GM12878 (cell line): ENCODE results near the gene MNT. TPM values are rescaled to one million over a fixed set of nuclear protein-coding genes. Genes with fewer than 3 reads are reported as not detected.
A peak's percentile ranks its signal among the peaks of the same experiment; 100 is the strongest.

Source experiments
- ASH2L ChIP-seq: fragments of 300-600, 200-600 bp; sonication (generic); IDR thresholded peaks from 2 replicates; pipeline ENCODE4 v1.6.1; 2017; ENCODE audit warnings: low read depth, mild to moderate bottlenecking, borderline replicate concordance
- BHLHE40 ChIP-seq, 2 experiments: fragments of 450-650 bp in 1 of 2; IDR thresholded peaks; 2 replicates each; pipeline ENCODE4 v1.6.1; 2011 to 2017; ENCODE audit warnings: low read depth in 2 of 2, borderline replicate concordance in 1 of 2, improper control_type of control experiment in 1 of 2, low read length in 1 of 2, mild to moderate bottlenecking in 1 of 2
- BMI1 ChIP-seq: fragments of 450-650 bp; IDR thresholded peaks from 2 replicates; pipeline ENCODE4 v1.6.1; 2016; ENCODE audit warnings: mild to moderate bottlenecking, moderate library complexity, borderline replicate concordance
- BRCA1 ChIP-seq: IDR thresholded peaks from 2 replicates; pipeline ENCODE4 v1.6.1; 2011; ENCODE audit warnings: low read depth, low read length, improper control_type of control experiment
- HCFC1 ChIP-seq: fragments of 150-350 bp; IDR thresholded peaks from 2 replicates; pipeline ENCODE4 v1.6.1; 2014; ENCODE audit warnings: low read length
- HDAC2 ChIP-seq: fragments of 200-600 bp; sonication (generic); IDR thresholded peaks from 2 replicates; pipeline ENCODE4 v1.6.1; 2017
- IKZF1 ChIP-seq: fragments of 450-650 bp; conservative IDR thresholded peaks from 2 replicates; pipeline ENCODE4 v1.6.1; 2017; ENCODE audit warnings: antibody characterized with exemption, mild to moderate bottlenecking
- RB1 ChIP-seq: fragments of 450-650 bp; formaldehyde crosslinking; IDR thresholded peaks from 2 replicates; pipeline ENCODE4 v1.6.1; 2017; ENCODE audit warnings: mild to moderate bottlenecking, borderline replicate concordance
- RELA ChIP-seq: fragments of 450-650 bp; IDR thresholded peaks from 2 replicates; pipeline ENCODE4 v1.8.0; 2014; ENCODE audit warnings: borderline replicate concordance; ENCODE audit not compliant: partially characterized antibody
- SRF ChIP-seq, 2 experiments: IDR thresholded peaks; 2 replicates each; pipeline ENCODE4 v1.6.1; 2011; ENCODE audit warnings: low read depth in 2 of 2, low read length in 2 of 2, mild to moderate bottlenecking in 1 of 2, moderate library complexity in 1 of 2
- SUPT20H ChIP-seq: IDR thresholded peaks from 2 replicates; pipeline ENCODE4 v1.6.1; 2011; ENCODE audit warnings: low read depth, mild to moderate bottlenecking, low read length, moderate library complexity, borderline replicate concordance; ENCODE audit not compliant: control insufficient read depth
- TARDBP ChIP-seq: IDR thresholded peaks from 2 replicates; pipeline ENCODE4 v1.6.1; 2016; ENCODE audit warnings: borderline replicate concordance
- TCF3 ChIP-seq: IDR thresholded peaks from 2 replicates; pipeline ENCODE4 v1.6.1; 2012; ENCODE audit warnings: low read depth, mild to moderate bottlenecking, low read length, borderline replicate concordance; ENCODE audit not compliant: insufficient read depth
- TCF7 ChIP-seq: IDR thresholded peaks from 2 replicates; pipeline ENCODE4 v1.6.1; 2014; ENCODE audit warnings: antibody characterized with exemption, borderline replicate concordance
- YY1 ChIP-seq: IDR thresholded peaks from 2 replicates; pipeline ENCODE4 v1.6.1; 2011; ENCODE audit warnings: low read depth, mild to moderate bottlenecking, low read length
- ZNF207 ChIP-seq: fragments of 450-650 bp; IDR thresholded peaks from 2 replicates; pipeline ENCODE4 v1.6.1; 2014; ENCODE audit warnings: antibody characterized with exemption, mild to moderate bottlenecking, borderline replicate concordance
- polyA plus RNA-seq, 11 experiments: library from polyadenylated mRNA; depleted of rRNA in 4 of 11; unstranded in 6 of 11; stranded (reverse) in 5 of 11; fragments of >200 nt; fragmentation: Nextera tagmentation in 4 of 11; fragmentation: Illumina TruSeq in 1 of 11; extraction: Ambion mirVana in 4 of 11; extraction: Trizol in 1 of 11; gene quantifications; 1 replicate in 1 of 11; 2 replicates in 10 of 11; pipeline versions ENCODE4 v1.2.1 to v1.2.3, GENCODE V29; 2011 to 2016; ENCODE audit warnings: inconsistent platforms in 2 of 11, missing spikeins in 2 of 11, low read depth in 1 of 11
- total RNA-seq, 4 experiments: library from RNA; depleted of rRNA in 3 of 4; stranded (reverse); fragments of >200 nt in 3 of 4; fragmentation: Illumina TruSeq in 1 of 4; extraction: Trizol in 1 of 4; gene quantifications; 2 replicates each; pipeline versions ENCODE4 v1.2.1 to v1.2.3, GENCODE V29; 2013 to 2021
- TF ChIP-seq, protein P1 (sequence below): IDR thresholded peaks from 2 replicates; pipeline ENCODE4 v1.6.1; 2012; ENCODE audit warnings: low read depth, low read length, improper control_type of control experiment
- TF ChIP-seq, protein P2 (sequence below): IDR thresholded peaks from 2 replicates; pipeline ENCODE4 v1.6.1; 2011; ENCODE audit warnings: borderline replicate concordance, low read depth, mild to moderate bottlenecking, moderate library complexity, mixed read lengths, low read length; ENCODE audit not compliant: insufficient read depth; ENCODE audit errors: extremely low read length
- TF ChIP-seq, protein P3 (sequence below): fragments of 150-350 bp; IDR thresholded peaks from 2 replicates; pipeline ENCODE4 v1.6.1; 2014; ENCODE audit warnings: mild to moderate bottlenecking, low read depth, low read length
- TF ChIP-seq, protein P4 (sequence below): fragments of 450-650 bp; IDR thresholded peaks from 2 replicates; pipeline ENCODE4 v1.6.1; 2018; ENCODE audit warnings: borderline replicate concordance, mild to moderate bottlenecking; ENCODE audit not compliant: partially characterized antibody
- TF ChIP-seq, protein P5 (sequence below): fragments of 450-650 bp; IDR thresholded peaks from 2 replicates; pipeline ENCODE4 v1.6.1; 2016; ENCODE audit warnings: mild to moderate bottlenecking
- TF ChIP-seq, protein P6 (sequence below): IDR thresholded peaks from 2 replicates; pipeline ENCODE4 v1.6.1; 2012; ENCODE audit warnings: low read depth, low read length, improper control_type of control experiment

MNT gene
- total and polyA plus RNA-seq, 10 of the 15 experiments (the other 5 are each of a cell fraction or from before 2014, with no cell fraction given), result 0.31 to 15.9 (median 3.8) TPM

DNA sequence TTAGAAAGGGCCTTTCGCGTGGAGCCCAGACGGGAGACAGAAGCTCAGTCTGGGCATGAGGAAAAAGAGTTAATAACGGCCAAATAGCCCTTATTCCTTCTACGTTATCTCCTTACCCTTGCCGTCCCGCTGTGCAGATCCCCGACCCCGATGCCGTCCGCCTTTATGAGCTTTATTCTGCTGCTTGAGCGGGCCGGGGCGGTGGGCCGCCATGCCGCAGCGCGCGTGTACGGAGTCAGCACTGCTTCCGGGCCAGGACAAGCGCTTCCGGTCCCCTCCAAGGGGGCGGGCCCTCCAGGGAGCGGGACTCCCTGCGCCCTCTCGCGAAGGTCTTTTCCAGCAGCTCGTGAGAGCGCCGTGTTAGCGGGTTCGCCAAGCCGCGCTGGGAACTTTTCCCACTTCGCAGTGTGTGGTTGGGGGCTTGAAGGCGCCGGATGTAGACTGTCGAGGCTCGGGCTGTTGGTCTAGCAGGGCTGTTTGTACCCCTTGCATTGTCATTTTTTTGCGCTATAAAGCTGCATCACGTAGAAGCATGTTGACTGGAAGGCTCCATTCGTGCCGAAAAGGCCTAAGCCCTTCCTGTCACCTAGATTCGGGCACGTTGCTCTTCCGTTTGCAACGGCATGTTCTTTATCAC lies 64.5 kb downstream of the MNT start, which contains the start of gene TSR1 (continued):
- TF ChIP-seq, protein P1, sequence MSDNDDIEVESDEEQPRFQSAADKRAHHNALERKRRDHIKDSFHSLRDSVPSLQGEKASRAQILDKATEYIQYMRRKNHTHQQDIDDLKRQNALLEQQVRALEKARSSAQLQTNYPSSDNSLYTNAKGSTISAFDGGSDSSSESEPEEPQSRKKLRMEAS, result peak; percentile 95
- TF ChIP-seq BHLHE40 (IDR thresholded peaks at IDR 0.05; ENCODE audit: borderline replicate concordance in 1 of 2, low read depth in 2 of 2, low read length in 1 of 2) (peak; percentile 80 to 85), IKZF1 (peak; percentile 81), TARDBP (0 out of 2 replicates have a peak, but pooled peaks have one; percentile 36), HDAC2 (peak; percentile 95), SRF (IDR thresholded peaks at IDR 0.05; ENCODE audit: low read depth in 2 of 2, low read length in 2 of 2) (0 out of 4 replicates have a peak, but pooled peaks of 1 of the 2 experiments have one; percentile 54), YY1 (peak; percentile 98), BRCA1 (peak; percentile 54), HCFC1 (peak; percentile 77), TCF3 (0 out of 2 replicates have a peak, but pooled peaks have one; percentile 40), RB1 (peak; percentile 95; the same call in 1 of the 2 replicates), TCF7 (no peak), ZNF207 (peak; percentile 78), BMI1 (no peak), RELA (peak; percentile 88), SUPT20H (no peak), ASH2L (peak; percentile 64; the same call in 1 of the 2 replicates)
- TF ChIP-seq, protein P2, sequence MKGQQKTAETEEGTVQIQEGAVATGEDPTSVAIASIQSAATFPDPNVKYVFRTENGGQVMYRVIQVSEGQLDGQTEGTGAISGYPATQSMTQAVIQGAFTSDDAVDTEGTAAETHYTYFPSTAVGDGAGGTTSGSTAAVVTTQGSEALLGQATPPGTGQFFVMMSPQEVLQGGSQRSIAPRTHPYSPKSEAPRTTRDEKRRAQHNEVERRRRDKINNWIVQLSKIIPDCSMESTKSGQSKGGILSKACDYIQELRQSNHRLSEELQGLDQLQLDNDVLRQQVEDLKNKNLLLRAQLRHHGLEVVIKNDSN, result no peak
- TF ChIP-seq, protein P3, sequence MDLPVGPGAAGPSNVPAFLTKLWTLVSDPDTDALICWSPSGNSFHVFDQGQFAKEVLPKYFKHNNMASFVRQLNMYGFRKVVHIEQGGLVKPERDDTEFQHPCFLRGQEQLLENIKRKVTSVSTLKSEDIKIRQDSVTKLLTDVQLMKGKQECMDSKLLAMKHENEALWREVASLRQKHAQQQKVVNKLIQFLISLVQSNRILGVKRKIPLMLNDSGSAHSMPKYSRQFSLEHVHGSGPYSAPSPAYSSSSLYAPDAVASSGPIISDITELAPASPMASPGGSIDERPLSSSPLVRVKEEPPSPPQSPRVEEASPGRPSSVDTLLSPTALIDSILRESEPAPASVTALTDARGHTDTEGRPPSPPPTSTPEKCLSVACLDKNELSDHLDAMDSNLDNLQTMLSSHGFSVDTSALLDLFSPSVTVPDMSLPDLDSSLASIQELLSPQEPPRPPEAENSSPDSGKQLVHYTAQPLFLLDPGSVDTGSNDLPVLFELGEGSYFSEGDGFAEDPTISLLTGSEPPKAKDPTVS, result no peak
- TF ChIP-seq, protein P4, sequence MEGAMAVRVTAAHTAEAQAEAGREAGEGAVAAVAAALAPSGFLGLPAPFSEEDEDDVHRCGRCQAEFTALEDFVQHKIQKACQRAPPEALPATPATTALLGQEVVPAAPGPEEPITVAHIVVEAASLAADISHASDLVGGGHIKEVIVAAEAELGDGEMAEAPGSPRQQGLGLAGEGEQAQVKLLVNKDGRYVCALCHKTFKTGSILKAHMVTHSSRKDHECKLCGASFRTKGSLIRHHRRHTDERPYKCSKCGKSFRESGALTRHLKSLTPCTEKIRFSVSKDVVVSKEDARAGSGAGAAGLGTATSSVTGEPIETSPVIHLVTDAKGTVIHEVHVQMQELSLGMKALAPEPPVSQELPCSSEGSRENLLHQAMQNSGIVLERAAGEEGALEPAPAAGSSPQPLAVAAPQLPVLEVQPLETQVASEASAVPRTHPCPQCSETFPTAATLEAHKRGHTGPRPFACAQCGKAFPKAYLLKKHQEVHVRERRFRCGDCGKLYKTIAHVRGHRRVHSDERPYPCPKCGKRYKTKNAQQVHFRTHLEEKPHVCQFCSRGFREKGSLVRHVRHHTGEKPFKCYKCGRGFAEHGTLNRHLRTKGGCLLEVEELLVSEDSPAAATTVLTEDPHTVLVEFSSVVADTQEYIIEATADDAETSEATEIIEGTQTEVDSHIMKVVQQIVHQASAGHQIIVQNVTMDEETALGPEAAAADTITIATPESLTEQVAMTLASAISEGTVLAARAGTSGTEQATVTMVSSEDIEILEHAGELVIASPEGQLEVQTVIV, result no peak
- TF ChIP-seq, protein P5, sequence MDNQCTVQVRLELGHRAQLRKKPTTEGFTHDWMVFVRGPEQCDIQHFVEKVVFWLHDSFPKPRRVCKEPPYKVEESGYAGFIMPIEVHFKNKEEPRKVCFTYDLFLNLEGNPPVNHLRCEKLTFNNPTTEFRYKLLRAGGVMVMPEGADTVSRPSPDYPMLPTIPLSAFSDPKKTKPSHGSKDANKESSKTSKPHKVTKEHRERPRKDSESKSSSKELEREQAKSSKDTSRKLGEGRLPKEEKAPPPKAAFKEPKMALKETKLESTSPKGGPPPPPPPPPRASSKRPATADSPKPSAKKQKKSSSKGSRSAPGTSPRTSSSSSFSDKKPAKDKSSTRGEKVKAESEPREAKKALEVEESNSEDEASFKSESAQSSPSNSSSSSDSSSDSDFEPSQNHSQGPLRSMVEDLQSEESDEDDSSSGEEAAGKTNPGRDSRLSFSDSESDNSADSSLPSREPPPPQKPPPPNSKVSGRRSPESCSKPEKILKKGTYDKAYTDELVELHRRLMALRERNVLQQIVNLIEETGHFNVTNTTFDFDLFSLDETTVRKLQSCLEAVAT, result peak; percentile 80
- TF ChIP-seq, protein P6, sequence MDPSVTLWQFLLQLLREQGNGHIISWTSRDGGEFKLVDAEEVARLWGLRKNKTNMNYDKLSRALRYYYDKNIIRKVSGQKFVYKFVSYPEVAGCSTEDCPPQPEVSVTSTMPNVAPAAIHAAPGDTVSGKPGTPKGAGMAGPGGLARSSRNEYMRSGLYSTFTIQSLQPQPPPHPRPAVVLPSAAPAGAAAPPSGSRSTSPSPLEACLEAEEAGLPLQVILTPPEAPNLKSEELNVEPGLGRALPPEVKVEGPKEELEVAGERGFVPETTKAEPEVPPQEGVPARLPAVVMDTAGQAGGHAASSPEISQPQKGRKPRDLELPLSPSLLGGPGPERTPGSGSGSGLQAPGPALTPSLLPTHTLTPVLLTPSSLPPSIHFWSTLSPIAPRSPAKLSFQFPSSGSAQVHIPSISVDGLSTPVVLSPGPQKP, result peak; percentile 69; the same call in 1 of the 2 replicates
